ENCODE results near the gene MAML1.

Gene MAML1

DNA sequence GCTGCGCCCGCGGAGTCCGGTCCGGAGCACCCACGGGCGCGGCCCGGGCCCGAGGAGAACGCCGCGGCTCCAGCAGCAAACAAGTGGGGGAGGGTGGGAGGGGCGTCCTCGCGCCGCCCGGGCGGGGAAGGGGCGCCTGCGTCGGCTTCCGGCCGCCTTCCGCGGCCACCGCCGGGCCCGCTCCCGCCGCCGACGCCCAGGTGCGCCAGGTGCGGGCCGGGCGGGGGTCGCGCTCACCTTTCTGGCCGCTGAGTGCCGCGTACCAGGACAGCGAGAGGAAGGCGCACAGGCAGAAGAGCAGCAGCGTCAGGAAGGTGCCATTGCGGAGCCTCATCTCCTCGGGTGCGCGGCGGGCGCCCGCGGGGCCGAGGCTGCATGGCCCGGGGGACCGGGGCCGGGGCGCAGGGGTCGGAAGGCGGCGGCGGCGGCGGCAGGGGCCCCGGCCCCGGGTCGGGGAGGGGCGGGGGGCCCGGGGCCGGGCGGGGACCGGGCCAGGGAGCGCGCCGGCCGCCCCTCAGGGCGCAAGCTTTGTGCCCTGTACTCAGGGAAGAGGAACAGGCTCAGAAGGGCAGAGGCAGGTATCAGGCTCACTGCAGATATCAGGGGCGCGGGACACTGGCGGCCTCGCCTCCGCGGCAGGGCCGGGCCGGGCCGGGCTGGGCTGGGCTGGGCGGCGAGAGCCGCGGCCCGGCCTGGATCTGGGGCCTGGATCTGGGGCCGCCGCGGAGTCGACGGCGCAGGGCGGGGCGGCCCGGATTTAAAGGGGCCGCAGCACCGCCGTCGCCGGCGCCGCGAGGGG lies 73.8 kb downstream of the MAML1 start, which contains the start of gene MGAT4B:
MGAT4B (minus strand) TSS at position 617 of the 799 bp plus-strand sequence; CDS start at position 334, 283 bp downstream.
- peak; percentile 88 for DNase-seq (ENCODE audit: low spot score)

DNA sequence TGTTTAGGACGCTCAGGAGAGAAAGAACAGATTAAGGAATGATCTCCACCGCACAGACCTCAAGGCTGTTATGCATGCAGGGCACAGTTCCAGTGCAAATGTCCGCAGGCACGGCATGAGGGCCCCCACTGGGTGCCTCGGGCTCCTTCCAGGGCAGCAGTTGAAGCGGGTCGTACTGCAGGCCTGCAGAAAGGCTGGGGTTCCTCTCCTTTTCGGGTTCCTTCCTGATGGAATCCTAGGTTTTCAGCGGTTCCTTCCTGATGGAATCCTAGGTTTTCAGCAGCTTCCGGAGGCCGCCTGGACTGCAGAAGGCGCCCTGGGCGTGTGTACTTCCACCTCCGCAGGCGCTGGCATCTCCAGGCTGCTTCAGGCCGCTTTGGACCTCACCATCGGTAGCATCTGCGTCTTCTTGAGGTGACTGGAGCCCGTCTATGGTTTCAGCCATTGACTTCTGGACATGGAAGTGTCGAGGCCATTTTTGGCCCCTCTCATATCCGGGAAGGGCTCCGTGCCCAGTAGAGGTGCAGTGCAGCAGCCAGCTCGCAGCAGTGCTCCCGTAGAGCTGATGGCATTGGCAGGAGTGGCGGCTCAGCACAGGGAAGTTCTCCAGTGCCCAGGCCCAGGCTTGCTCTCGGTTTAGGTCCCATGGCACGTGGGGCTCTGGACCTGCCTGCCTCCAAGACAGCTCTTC lies 79.7 kb downstream of the MAML1 start:
- DNase-seq (ENCODE audit: low spot score): no peak

DNA sequence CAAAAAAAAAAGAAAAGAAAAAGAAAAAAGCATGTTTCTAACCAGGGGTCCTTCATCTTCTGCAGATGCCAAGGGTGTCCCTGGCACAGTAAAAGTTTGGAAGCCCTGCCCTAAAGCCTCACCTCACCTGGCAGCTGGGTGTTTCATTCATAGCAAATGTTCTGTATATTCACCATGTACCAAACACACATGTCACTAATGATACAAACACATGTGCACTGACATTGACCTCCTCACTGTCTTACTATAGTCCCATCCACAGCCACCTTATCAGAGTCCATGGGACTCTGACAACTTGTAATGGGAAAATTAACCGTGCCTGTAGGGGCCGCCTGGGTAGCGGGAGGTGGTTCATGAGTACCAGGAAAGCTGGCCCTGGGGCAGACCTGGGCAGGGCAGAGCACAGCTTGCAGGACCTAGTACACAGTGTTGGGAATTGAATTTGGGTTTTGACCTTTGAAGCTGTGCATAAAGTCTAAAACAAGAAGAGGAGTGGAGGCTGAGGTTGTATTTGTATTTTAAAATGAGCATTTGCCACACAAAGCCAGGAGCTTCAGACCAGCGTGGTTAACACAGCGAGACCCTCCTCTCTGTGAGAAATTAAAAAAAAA lies 80.5 kb downstream of the MAML1 start:
- DNase-seq (ENCODE audit: low spot score): no peak

DNA sequence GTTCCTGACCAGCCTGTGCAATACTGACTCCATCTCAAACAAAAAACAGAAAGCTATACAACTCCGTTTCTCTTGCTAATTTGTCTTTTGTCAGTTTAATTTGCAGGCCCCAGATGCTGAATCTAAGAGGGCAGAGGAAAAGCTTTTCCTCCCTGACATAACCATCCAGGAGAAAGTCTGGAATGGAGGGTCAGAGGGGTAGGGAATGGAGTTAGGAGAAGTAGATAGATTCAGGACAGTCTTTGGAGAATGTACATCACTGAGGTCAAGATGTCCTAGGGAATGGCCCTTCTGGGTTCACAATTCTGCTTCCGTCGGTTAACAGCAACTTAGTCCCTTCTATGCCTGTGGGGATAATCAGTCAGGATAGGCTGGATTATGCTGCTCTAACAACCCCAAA lies 81.5 kb downstream of the MAML1 start:
- no peak for DNase-seq (ENCODE audit: low spot score)

GRCh38 chr5:179815491-179816249 lies 83.0 kb downstream of the MAML1 start:
- DNase-seq (ENCODE audit: low spot score): no peak

- no peak for DNase-seq (ENCODE audit: low spot score)
These were observed 83.8 kb downstream of the MAML1 start for GRCh38 chr5:179816401-179816795.

- no peak for DNase-seq (ENCODE audit: low spot score)
These were observed 84.3 kb downstream of the MAML1 start for GRCh38 chr5:179816796-179817469.

DNA sequence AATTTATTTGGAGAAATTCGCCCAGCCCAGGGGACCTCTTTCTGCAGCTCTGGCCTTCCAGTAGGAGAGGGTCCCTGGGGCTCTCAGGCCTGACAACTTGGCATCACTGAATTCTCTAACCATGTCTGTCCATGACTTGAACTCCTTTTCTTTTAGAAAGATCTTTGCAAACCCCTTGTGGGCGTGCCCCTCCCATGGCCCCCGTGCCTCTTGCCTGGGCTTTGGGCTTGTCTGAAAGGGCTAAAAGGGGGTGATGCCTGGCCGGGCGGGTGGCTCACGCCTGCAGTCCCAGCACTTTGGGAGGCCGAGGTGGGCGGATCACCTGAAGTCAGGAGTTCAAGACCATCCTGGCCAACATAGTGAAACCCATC lies 84.8 kb downstream of the MAML1 start:
- no peak for DNase-seq (ENCODE audit: low spot score)

GRCh38 chr5:179817890-179818745 lies 85.5 kb downstream of the MAML1 start:
- DNase-seq (ENCODE audit: low spot score): no peak

DNA sequence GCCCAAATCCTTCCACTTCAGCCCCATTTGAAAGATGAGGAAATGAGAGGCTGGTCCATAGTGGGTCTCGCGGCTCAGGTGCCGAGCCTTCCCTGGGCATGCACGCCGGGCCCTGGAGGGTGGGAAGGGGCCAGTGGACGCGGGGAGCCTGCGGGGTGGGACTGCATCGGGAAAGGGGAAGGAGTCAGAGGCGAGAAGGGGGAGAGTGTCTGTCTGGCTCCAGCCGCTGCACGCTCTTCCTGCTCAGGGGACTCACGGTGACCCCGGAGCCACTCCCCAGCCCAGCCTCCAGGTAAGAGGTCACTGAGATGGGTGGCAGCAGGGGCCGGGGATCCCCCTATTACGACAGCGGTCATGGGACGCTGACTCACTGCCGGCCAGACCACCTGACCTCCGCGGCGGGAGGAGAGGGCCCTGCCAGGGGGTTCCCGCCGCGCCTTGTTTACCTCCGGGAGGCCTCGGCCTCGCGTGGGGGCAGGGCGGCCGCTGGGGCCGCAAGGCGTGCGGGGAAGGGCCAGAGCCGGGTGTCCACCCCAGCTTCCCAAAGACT lies 86.2 kb downstream of the MAML1 start:
- peak; percentile 84 for DNase-seq (ENCODE audit: low spot score)

DNA sequence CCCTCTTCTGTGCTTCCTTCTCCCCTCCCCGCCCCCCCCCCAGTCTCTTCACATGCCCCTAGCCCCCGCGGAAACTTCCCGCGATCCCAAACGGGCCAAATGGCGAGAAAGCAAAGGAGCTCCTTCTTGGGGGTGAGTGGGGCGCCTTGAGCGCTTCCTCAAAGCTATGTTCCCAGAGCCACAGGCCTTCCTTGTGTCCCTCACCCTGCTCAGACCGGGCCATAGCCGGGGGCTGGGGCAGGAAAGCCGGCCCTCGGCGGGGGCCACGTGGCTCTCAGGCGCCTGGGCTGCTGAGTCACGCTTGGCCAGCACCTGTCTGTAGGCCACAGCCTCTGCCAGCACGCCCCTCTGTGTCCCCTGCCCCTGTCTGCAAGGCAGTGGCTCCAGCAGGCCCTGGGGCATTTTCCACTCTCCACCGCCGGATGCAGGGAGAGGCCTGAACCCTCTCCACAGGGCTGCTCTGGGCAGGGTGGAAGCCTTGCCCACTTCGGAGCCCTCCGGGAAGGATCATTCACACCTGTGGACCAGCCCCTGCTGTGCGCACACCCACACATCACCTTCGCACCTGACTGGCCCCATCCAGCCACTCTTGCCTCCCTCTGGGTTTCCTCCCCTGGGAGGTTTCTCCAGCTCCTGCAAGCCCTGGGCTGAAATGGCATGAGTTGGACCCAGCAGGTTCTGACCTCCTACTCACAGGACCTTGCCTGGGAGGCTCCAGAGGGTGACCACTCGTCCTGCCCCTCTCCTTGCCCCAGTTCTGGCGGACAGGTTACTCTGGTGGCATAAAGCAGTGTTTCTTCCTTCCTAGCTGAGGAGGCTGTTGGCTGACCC lies 86.9 kb downstream of the MAML1 start:
- DNase-seq (ENCODE audit: low spot score): no peak

DNA sequence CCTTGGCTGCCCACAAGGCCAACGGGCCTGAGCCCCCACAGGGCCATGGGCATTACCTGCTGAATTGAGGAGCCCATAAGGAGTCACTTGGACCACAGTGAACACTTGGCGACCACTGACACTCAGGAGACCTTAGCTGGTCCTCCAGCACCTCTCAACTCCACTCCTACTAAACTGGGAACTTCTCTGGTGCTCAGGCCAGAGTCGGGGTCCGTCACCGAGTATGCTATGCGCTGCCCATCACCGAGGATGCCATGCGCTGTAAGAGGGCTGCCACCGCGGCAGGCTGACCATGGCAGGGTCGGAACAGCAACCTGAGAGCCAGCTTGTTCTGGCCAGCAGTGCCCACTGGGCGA lies 87.5 kb downstream of the MAML1 start:
- DNase-seq (ENCODE audit: low spot score): no peak

DNA sequence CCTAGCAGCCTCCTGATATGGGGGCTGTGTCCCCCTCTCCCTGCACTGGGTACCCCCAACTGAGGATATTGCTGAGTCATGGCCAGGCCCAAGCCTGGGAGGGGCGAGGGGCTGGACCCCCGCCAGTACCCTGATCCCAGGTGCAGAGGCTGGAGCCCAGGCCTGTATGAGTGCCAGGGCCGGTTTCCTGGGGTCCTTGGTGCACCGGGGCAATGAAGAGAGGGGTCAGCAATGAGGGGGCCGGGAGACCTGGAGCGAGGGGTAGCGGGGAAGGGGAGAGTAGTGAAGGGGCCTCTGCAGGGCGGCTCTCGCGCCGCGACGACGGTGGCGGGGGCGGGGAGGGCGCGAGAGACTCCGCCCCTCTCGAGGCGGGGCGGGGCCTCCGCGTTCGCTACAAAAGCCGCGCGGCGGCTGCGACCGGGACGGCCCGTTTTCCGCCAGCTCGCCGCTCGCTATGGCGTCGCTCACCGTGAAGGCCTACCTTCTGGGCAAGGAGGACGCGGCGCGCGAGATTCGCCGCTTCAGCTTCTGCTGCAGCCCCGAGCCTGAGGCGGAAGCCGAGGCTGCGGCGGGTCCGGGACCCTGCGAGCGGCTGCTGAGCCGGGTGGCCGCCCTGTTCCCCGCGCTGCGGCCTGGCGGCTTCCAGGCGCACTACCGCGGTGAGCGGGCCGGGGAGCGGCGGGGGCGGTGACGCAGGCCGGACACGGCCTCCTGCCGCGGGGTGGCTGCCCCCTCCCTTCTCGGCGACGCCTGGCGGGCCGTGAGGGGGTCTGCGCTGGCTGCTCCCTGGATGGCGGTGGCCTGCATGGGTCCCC lies 88.1 kb downstream of the MAML1 start, which contains the start of gene SQSTM1:
SQSTM1 (plus strand) TSS at position 423 of the 815 bp plus-strand sequence; CDS start at position 455, 32 bp downstream.
- peak; percentile 90 for DNase-seq (ENCODE audit: low spot score)

- DNase-seq (ENCODE audit: low spot score): peak; percentile 95
These were observed 88.9 kb downstream of the MAML1 start for GRCh38 chr5:179821298-179822058.

DNA sequence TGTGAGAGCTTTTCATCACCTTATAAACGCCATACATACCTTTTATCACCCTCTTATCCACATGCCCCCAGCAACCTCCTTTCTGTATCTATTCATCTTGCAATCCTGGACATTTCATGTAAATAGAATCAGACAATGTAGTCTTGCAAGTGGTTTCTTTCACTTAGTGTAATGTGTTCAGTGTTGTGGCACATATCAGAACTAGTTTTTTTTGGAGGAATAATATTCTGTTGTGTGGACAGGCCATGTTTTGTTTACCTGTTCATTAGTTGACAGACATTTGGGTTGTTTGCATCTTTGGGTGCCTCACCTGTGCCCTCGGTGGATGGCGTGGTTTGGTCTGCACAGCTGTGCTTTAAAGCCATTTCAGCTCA lies 89.4 kb downstream of the MAML1 start:
- DNase-seq (ENCODE audit: low spot score): no peak

- no peak for DNase-seq (ENCODE audit: low spot score)
These were observed 89.9 kb downstream of the MAML1 start for GRCh38 chr5:179822444-179822990.

- DNase-seq (ENCODE audit: low spot score): no peak
These were observed 91.5 kb downstream of the MAML1 start for GRCh38 chr5:179823937-179824744.

Measured in left forelimb (tissue), 1 donor.